Heart left ventricle (tissue), 16 donors: ENCODE results near the gene NRCAM. TPM values are rescaled to one million over a fixed set of nuclear protein-coding genes. Genes with fewer than 3 reads are reported as not detected.
"Not testable (repeated sequence)": the region's sequence is repeated elsewhere in the genome, so short reads cannot be mapped to it uniquely, and the experiment has no call there.

Experiments
- ATAC-seq, 4 donors: fragments of 200-7000 bp; cut with Tn5 transposase; one replicate each; pipeline ENCODE4 v1.9.1; 2020 to 2022; ENCODE audit warnings: moderate library complexity in 4 of 4, mild to moderate bottlenecking in 3 of 4, moderate number of reproducible peaks in 1 of 4
- DNase-seq, 5 donors: peaks; one replicate each; pipeline ENCODE4 v3.0.0-alpha.2; 2020
- H3K27ac ChIP-seq, 12 donors: fragments of 200-600 bp; sonication (generic) in 4 of 12; one replicate each; pipeline versions ENCODE4 v1.5.0 to v1.8.0; 2016 to 2022; ENCODE audit warnings: mild to moderate bottlenecking in 2 of 12
- H3K27me3 ChIP-seq, 9 donors: fragments of 200-600 bp; sonication (generic) in 2 of 9; one replicate each; pipeline versions ENCODE4 v1.5.1 to v1.8.0; 2016 to 2022; ENCODE audit warnings: mild to moderate bottlenecking in 3 of 9
- H3K36me3 ChIP-seq, 9 donors: fragments of 200-600 bp; sonication (generic) in 2 of 9; one replicate each; pipeline versions ENCODE4 v1.5.0 to v1.8.0; 2018 to 2022; ENCODE audit warnings: mild to moderate bottlenecking in 2 of 9
- H3K4me1 ChIP-seq, 12 donors: fragments of 200-600 bp; sonication (generic) in 4 of 12; one replicate each; pipeline versions ENCODE4 v1.5.0 to v1.8.0; 2016 to 2022; ENCODE audit warnings: mild to moderate bottlenecking in 3 of 12
- H3K4me3 ChIP-seq, 12 donors: fragments of 200-600 bp; sonication (generic) in 4 of 12; one replicate each; pipeline versions ENCODE4 v1.5.0 to v1.8.0; 2017 to 2022; ENCODE audit warnings: mild to moderate bottlenecking in 9 of 12, moderate library complexity in 4 of 12
- H3K9me3 ChIP-seq, 12 donors: fragments of 200-600 bp; sonication (generic) in 4 of 12; one replicate each; pipeline versions ENCODE4 v1.5.0 to v1.8.0; 2016 to 2022; ENCODE audit warnings: mild to moderate bottlenecking in 1 of 12
- POLR2A ChIP-seq, 2 donors: fragments of 450-650 bp; IDR thresholded peaks; one replicate each; pipeline ENCODE4 v1.6.1; 2017; ENCODE audit warnings: antibody characterized with exemption in 2 of 2, mild to moderate bottlenecking in 2 of 2, moderate library complexity in 2 of 2
- WGBS, 4 donors: extraction: QIAGEN DNeasy Blood & Tissue Kit in 2 of 4; methylation state at CpG; one replicate each; pipeline versions ENCODE4 v1.1.5 to v1.1.7; 2013 to 2018; 5-methylcytosine and 5-hydroxymethylcytosine counted together
- intact Hi-C, 10 donors: fragments of 100-400 bp; cut with DNase I; formaldehyde crosslinking; loops; one replicate each; pipeline versions ENCODE4 v1.11.1 to v1.14.2; 2022
- long read RNA-seq, 3 donors: library from polyadenylated mRNA; unstranded; transcript quantifications; one replicate each; pipeline ENCODE4 v2.0.0, GENCODE V29; 2020 to 2021
- polyA plus RNA-seq, 2 donors: library from polyadenylated mRNA; stranded (reverse); fragments of 200-250 nt; gene quantifications; one replicate each; pipeline ENCODE4 v1.2.3, GENCODE V29; 2013
- total RNA-seq, 9 donors: library from RNA; depleted of rRNA in 2 of 9; stranded (reverse); fragments of >200 nt in 2 of 9; fragmentation: NEBNext Ultra II Directional in 3 of 9; extraction: Animal tissue kit (Norgen Biotek cat#: 25700) in 3 of 9; gene quantifications; one replicate each; pipeline versions ENCODE4 v1.1.0 to v1.2.4, GENCODE V29; 2016 to 2023
- TF ChIP-seq, protein P1 (sequence below), 12 donors: fragments of 200-600 bp; sonication (generic) in 4 of 12; IDR thresholded peaks; one replicate each; pipeline versions ENCODE4 v1.5.0 to v1.8.0; 2018 to 2022; ENCODE audit warnings: antibody characterized with exemption in 12 of 12, mild to moderate bottlenecking in 5 of 12
- donor health status: ischemic (EF 13 %, LVEDD 7.1; RV severe dilation, severe dysfunction).
- donor health status: healthy with polysubstance abuse.
- donor health status: DM: no; HTN: yes; CAD: no.
- donor health status: DM: no; HTN: no; CAD: no.
- donor health status: ischemic (EF 25% LVEDD 6.9; RV normal size, moderate dysfunction).
- donor health status: ischemic (EF 25% LVEDD 5.7; RV mildly dilated, moderate dysfunction).
- donor health status: healthy.
- donor health status: DM: yes; HTN: yes; CAD: no.
- donor health status: ischemic (EF 35%, LVEDD 5.7; RV mildly dilated, moderate dysfunction).
- donor health status: nonischemic (EF 11% LVEDD 7.7; RV severe dilation, severe dysfunction).
- donor health status: DM: yes; HTN: yes; CAD: no.
- donor health status: PGD.
- donor health status: ischemic (EF 29% LVEDD 5.4; RV normal size, mild dysfunction).
- donor health status: nonischemic (EF 23%, LVEDD 6.1; RV moderate dilation, normal function).

The NRCAM gene
- total RNA-seq (1 to 10 TPM in 3 of 9 donors, under 1 TPM in 6; 0.07 to 2.5 (median 0.36) TPM), polyA plus RNA-seq (under 1 TPM; 0.15 to 0.71 TPM)
- long read RNA-seq, donor 1 = 0 reads
- long read RNA-seq, donor 2 = 0 reads
- long read RNA-seq, donor 3 = 0 reads

DNA sequence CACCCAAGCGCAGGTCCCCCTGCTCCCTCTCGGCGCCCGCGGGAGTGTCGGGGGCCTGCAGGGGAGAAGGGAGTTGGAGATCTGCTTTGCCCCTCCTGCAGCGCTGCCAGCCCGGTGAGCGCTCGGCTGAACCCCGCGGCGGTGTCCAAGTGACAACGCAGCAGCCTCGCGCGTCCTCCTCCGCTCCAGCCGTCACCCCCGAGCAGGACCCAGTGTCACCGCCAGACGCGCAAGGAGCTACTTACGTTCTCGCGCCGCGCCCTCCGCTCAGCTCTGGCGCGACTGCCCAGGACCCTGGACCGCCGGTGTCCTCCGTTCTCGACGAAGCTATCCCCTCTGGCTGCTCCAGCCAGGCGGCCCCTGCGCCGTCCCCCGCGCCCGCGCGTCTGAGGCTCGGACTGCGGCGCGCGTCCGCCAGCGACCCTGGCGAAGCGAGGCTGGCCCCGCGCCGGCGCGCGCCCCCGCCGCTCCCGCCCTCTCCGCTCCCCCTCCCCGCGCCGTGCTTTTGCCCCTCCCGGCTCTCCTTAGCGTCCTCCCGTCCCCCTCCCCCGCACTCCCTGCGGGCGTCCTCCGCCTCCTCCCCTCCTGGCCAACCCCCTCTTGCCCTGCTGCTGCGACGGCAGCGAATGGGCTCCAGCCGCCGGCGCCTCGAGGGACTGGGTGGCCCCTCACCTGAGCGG lies at the start of gene NRCAM:
NRCAM (minus strand) TSS at position 439 of the 680 bp plus-strand sequence. CDS start 216,372 bp downstream, outside the sequence.
- H3K9me3 ChIP-seq = no peaks in the 10 kb centered on the region
- no peaks in the 10 kb centered on the region for H3K36me3 ChIP-seq
- DNase-seq (peak in 2 of 5 donors; percentile 27 to 47), ATAC-seq (peak in 2 of 4 donors; percentile 10 to 36)
- no peak for TF ChIP-seq POLR2A (IDR thresholded peaks at IDR 0.05)
- TF ChIP-seq, protein P1, sequence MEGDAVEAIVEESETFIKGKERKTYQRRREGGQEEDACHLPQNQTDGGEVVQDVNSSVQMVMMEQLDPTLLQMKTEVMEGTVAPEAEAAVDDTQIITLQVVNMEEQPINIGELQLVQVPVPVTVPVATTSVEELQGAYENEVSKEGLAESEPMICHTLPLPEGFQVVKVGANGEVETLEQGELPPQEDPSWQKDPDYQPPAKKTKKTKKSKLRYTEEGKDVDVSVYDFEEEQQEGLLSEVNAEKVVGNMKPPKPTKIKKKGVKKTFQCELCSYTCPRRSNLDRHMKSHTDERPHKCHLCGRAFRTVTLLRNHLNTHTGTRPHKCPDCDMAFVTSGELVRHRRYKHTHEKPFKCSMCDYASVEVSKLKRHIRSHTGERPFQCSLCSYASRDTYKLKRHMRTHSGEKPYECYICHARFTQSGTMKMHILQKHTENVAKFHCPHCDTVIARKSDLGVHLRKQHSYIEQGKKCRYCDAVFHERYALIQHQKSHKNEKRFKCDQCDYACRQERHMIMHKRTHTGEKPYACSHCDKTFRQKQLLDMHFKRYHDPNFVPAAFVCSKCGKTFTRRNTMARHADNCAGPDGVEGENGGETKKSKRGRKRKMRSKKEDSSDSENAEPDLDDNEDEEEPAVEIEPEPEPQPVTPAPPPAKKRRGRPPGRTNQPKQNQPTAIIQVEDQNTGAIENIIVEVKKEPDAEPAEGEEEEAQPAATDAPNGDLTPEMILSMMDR (IDR thresholded peaks at IDR 0.05) = no peak
- peaks cover 7 to 75% (median 40%) of the 10 kb centered on the region in 9 donors for H3K27me3 ChIP-seq
- WGBS, 4 donors = 0 to 2% (median 1%) methylated on average over 1 to 81 of the region's 81 CpGs
- intact Hi-C loops = loop anchor here in 4 of 10 donors (2.0 to 10.0 kb wide), 2 partner anchors 271 to 275 kb away; no protein-coding TSS in a partner anchor
- no peak within 1 kb of the TSS for H3K27ac ChIP-seq
- peak within 1 kb of the TSS; percentile 29 to 57 (median 49) for H3K4me3 ChIP-seq
- H3K4me1 ChIP-seq = peaks cover 0 to 25% (median 16%) of the 10 kb centered on the region in 12 donors

- Histone ChIP-seq H3K4me1 (peaks cover 0 to 11% (median 0%) of the 10 kb centered on the region in 12 donors), H3K36me3 (peaks cover 0 to 59% (median 50%) of the 10 kb centered on the region in 9 donors)
- not testable (repeated sequence) for H3K27ac ChIP-seq, DNase-seq, H3K27me3 ChIP-seq, H3K9me3 ChIP-seq, H3K4me3 ChIP-seq, ATAC-seq
- intact Hi-C loops = loop anchor here in 2 of 10 donors (5.0 kb wide), 2 partner anchors 52 to 322 kb away; no protein-coding TSS in a partner anchor
- WGBS, 4 donors = 91 to 96% (median 95%) methylated on average over 3 of the region's 3 CpGs
Observed at GRCh38 chr7:108504576-108504975, 48.3 kb upstream of the NRCAM start.

DNA sequence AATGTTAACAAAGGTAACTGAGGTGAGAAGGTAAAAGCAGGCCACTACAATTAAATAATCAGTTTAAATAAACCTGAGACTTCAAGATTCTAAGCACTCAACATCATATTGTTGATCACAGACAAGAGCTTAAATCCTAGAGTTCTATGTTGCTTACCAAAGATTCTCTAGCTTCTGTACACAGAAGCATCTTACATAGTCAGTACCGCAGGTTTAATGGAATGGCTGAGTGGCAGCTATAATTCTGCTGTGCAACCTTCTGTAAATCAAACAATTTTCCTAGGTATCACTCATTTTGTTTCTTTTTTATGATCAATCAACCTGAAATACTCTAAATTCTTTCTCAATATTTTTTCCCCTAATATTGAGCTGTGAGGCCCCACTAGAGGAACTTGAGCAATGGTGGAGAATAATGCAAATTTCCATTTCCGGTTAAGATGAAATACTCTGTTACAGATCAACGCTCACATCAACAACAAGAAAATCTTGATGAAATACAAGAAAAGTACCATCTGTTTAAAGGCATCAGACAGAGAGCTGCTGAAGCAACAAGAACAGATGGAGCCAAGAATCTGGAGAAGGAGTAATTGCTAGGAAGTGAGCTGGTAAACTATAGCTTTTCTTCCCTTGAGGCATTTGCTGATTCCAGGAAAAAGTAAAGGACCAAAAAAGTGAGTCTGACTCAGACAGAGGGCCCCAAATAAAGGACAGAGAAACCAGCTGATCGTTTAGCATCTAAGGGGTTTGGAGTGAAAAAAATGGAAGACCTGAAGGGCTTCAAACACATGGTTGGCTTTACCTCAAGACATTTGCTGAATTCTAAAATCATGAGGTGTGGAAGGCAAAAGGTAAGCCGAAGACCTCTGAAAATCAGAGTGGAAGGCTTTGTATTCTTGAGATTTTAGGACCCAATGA lies 47.1 kb upstream of the NRCAM start:
- no peak overlapping the region for H3K4me3 ChIP-seq
- no peaks in the 10 kb centered on the region for H3K27me3 ChIP-seq
- DNase-seq (no peak), ATAC-seq (peak in 2 of 4 donors; percentile 20 to 69)
- H3K9me3 ChIP-seq = no peaks in the 10 kb centered on the region
- WGBS, 4 donors = 78 to 83% (median 78%) methylated on average over 5 of the region's 5 CpGs
- H3K36me3 ChIP-seq = peaks cover 0 to 69% (median 56%) of the 10 kb centered on the region in 9 donors
- H3K4me1 ChIP-seq = peaks cover 0 to 11% (median 0%) of the 10 kb centered on the region in 12 donors
- H3K27ac ChIP-seq = peak overlapping the region in 1 of 12 donors; percentile 7
- TF ChIP-seq, protein P1 (IDR thresholded peaks at IDR 0.05) = no peak
- intact Hi-C loops = loop anchor here in 2 of 10 donors (5.0 kb wide), 2 partner anchors 51 to 321 kb away; no protein-coding TSS in a partner anchor

- no peak overlapping the region for H3K27ac ChIP-seq
- intact Hi-C loops = loop anchor here in 4 of 10 donors (5.0 kb wide), 2 partner anchors 312 to 317 kb away; no protein-coding TSS in a partner anchor
- 81 to 91% (median 87%) methylated on average over 1 of the region's 1 CpG for WGBS, 4 donors
- no peak for TF ChIP-seq POLR2A (IDR thresholded peaks at IDR 0.05)
- TF ChIP-seq, protein P1 (IDR thresholded peaks at IDR 0.05) = no peak
- H3K9me3 ChIP-seq = no peaks in the 10 kb centered on the region
- ATAC-seq = no peak
- H3K4me3 ChIP-seq = no peak overlapping the region
- peaks cover 0 to 11% (median 0%) of the 10 kb centered on the region in 12 donors for H3K4me1 ChIP-seq
- peaks cover 0 to 92% (median 72%) of the 10 kb centered on the region in 9 donors for H3K36me3 ChIP-seq
- no peaks in the 10 kb centered on the region for H3K27me3 ChIP-seq
- no peak for DNase-seq
Observed at GRCh38 chr7:108499566-108499965, 43.3 kb upstream of the NRCAM start.
